Measurements from ENCODE around the gene SMIM41.

GRCh38 chr12:52066346-52067080 lies 13.0 kb upstream of the SMIM41 start:
- TF ChIP-seq POLR2A (IDR thresholded peaks at IDR 0.05) (no peak), CTCF (IDR thresholded peaks at IDR 0.05 in 8 of 11, conservative IDR thresholded peaks at IDR 0.05 in 3 of 11) (no peak)
